CD4-positive, alpha-beta T cell (primary cell): ENCODE data around the gene OTOL1. TPM values are rescaled to one million over a fixed set of nuclear protein-coding genes. Genes with fewer than 3 reads are reported as not detected.

ENCODE experiments used
- ATAC-seq: fragments of 200-7000 bp; cut with Tn5 transposase; one replicate; pipeline ENCODE4 v1.10.0; 2022; ENCODE audit warnings: mild to moderate bottlenecking; ENCODE audit not compliant: poor library complexity
- CTCF ChIA-PET: fragments of 350-600 bp; sonication (Branson Sonifier 250); formaldehyde crosslinking; loops from one replicate; lab custom pipeline; 2021; ENCODE audit warnings: antibody characterized with exemption, inconsistent platforms; lab: Charles Lee
- POLR2A ChIA-PET: fragments of 350-600 bp; sonication (Branson Sonifier 250); formaldehyde crosslinking; loops from one replicate; lab custom pipeline; 2021; ENCODE audit warnings: antibody characterized with exemption, inconsistent platforms; lab: Charles Lee
- DNase-seq, 14 experiments: peaks; one replicate each; pipeline ENCODE4 v3.0.0-alpha.2; 2013 to 2020; ENCODE audit warnings: mixed read lengths in 2 of 14
- H3K27ac ChIP-seq, 2 donors: one replicate each; pipeline versions ENCODE4 v1.5.1 to v1.7.0; 2013; ENCODE audit warnings: low read length in 2 of 2, low read depth in 1 of 2, mild to moderate bottlenecking in 1 of 2
- H3K27me3 ChIP-seq, 2 experiments: 1 replicate in 1 of 2; 2 replicates in 1 of 2; pipeline versions ENCODE4 v1.6.1 to v1.7.0; 2013; ENCODE audit warnings: low read length in 2 of 2, control low read depth in 1 of 2, mild to moderate bottlenecking in 1 of 2, moderate library complexity in 1 of 2; ENCODE audit not compliant: insufficient read depth in 2 of 2, control insufficient read depth in 1 of 2
- H3K36me3 ChIP-seq: one replicate; pipeline ENCODE4 v1.6.1; 2013; ENCODE audit warnings: low read length, control low read depth; ENCODE audit not compliant: insufficient read depth
- H3K4me1 ChIP-seq: one replicate; pipeline ENCODE4 v1.6.1; 2013; ENCODE audit warnings: low read length, control low read depth; ENCODE audit not compliant: insufficient read depth
- H3K4me3 ChIP-seq: one replicate; pipeline ENCODE4 v1.5.1; 2013; ENCODE audit warnings: mild to moderate bottlenecking, low read length, moderate library complexity
- H3K9me3 ChIP-seq, 2 experiments: 1 replicate in 1 of 2; 2 replicates in 1 of 2; pipeline versions ENCODE4 v1.6.1 to v1.7.0; 2013; ENCODE audit warnings: low read length in 2 of 2, mild to moderate bottlenecking in 2 of 2, control low read depth in 1 of 2, moderate library complexity in 1 of 2; ENCODE audit not compliant: control insufficient read depth in 1 of 2, insufficient read depth in 1 of 2
- H3K27ac Mint-ChIP-seq: one replicate; pipeline ENCODE4 v1.8.0; 2020; ENCODE audit warnings: mixed read lengths
- H3K27me3 Mint-ChIP-seq: one replicate; pipeline ENCODE4 v1.8.0; 2021; ENCODE audit warnings: mixed read lengths
- H3K36me3 Mint-ChIP-seq: one replicate; pipeline ENCODE4 v1.8.0; 2021; ENCODE audit warnings: low read depth, mixed read lengths
- H3K4me1 Mint-ChIP-seq: one replicate; pipeline ENCODE4 v1.8.0; 2021; ENCODE audit warnings: low read depth, mixed read lengths
- H3K4me3 Mint-ChIP-seq: one replicate; pipeline ENCODE4 v1.8.0; 2020; ENCODE audit warnings: mild to moderate bottlenecking, mixed read lengths
- H3K9me3 Mint-ChIP-seq: one replicate; pipeline ENCODE4 v1.8.0; 2020; ENCODE audit warnings: mixed read lengths
- intact Hi-C, 2 experiments: fragments of 100-400 bp; cut with DNase I in 1 of 2; cut with micrococcal nuclease in 1 of 2; formaldehyde crosslinking; loops; one replicate each; pipeline versions ENCODE4 v1.15.1 to v1.9.0; 2023 to 2025; cut with DNase I, micrococcal nuclease
- total RNA-seq, 174 experiments: library from RNA in 2 of 174; stranded (reverse) in 2 of 174; gene quantifications; one replicate each; pipeline ENCODE4 v1.2.3 and lab custom pipeline; 2021 to 2026
- TF ChIP-seq, protein P1 (sequence below): fragments of 200-600 bp; IDR thresholded peaks from one replicate; pipeline ENCODE4 v1.8.0; 2022; ENCODE audit warnings: antibody characterized with exemption, mild to moderate bottlenecking

Gene OTOL1
- total RNA-seq, 2 experiments from 2014 or later = not detected

GRCh38 chr3:161454615-161455014 is 42.0 kb upstream of the OTOL1 start:
- no peak for ATAC-seq
- no peaks in the 10 kb centered on the region for H3K36me3 ChIP-seq
- no peak overlapping the region for H3K27ac ChIP-seq
- H3K27me3 ChIP-seq = no peaks in the 10 kb centered on the region
- H3K27me3 Mint-ChIP-seq = peaks cover 2% of the 10 kb centered on the region
- DNase-seq = no peak
- H3K4me3 Mint-ChIP-seq = no peak overlapping the region
- ChIA-PET POLR2A (no interaction called here), CTCF (no interaction called here)
- TF ChIP-seq, protein P1, sequence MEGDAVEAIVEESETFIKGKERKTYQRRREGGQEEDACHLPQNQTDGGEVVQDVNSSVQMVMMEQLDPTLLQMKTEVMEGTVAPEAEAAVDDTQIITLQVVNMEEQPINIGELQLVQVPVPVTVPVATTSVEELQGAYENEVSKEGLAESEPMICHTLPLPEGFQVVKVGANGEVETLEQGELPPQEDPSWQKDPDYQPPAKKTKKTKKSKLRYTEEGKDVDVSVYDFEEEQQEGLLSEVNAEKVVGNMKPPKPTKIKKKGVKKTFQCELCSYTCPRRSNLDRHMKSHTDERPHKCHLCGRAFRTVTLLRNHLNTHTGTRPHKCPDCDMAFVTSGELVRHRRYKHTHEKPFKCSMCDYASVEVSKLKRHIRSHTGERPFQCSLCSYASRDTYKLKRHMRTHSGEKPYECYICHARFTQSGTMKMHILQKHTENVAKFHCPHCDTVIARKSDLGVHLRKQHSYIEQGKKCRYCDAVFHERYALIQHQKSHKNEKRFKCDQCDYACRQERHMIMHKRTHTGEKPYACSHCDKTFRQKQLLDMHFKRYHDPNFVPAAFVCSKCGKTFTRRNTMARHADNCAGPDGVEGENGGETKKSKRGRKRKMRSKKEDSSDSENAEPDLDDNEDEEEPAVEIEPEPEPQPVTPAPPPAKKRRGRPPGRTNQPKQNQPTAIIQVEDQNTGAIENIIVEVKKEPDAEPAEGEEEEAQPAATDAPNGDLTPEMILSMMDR = no peak
- no peaks in the 10 kb centered on the region for H3K4me1 ChIP-seq
- H3K27ac Mint-ChIP-seq = no peak overlapping the region
- H3K36me3 Mint-ChIP-seq = no peaks in the 10 kb centered on the region
- no peaks in the 10 kb centered on the region for H3K9me3 ChIP-seq
- intact Hi-C loops = no loop called here
- no peak overlapping the region for H3K4me3 ChIP-seq
- H3K4me1 Mint-ChIP-seq = no peaks in the 10 kb centered on the region
- H3K9me3 Mint-ChIP-seq = no peaks in the 10 kb centered on the region

- no peaks in the 10 kb centered on the region for H3K4me1 ChIP-seq
- DNase-seq = no peak
- H3K4me3 ChIP-seq = no peak overlapping the region
- Mint-ChIP-seq H3K36me3 (no peaks in the 10 kb centered on the region), H3K9me3 (no peaks in the 10 kb centered on the region), H3K27ac (no peak overlapping the region), H3K27me3 (no peaks in the 10 kb centered on the region), H3K4me3 (no peak overlapping the region), H3K4me1 (no peaks in the 10 kb centered on the region)
- no peaks in the 10 kb centered on the region for H3K36me3 ChIP-seq
- no peak overlapping the region for H3K27ac ChIP-seq
- no peaks in the 10 kb centered on the region for H3K9me3 ChIP-seq
- no peak for ATAC-seq
- CTCF ChIA-PET = interaction anchor here (0.7 kb wide), 1 partner anchor 468 kb away, joined by 3 read pairs; no protein-coding TSS in a partner anchor
- POLR2A ChIA-PET = no interaction called here
- H3K27me3 ChIP-seq = no peaks in the 10 kb centered on the region
- TF ChIP-seq, protein P1 = no peak
- intact Hi-C loops = no loop called here
Observed at GRCh38 chr3:161455962-161456361, 40.6 kb upstream of the OTOL1 start.

DNA sequence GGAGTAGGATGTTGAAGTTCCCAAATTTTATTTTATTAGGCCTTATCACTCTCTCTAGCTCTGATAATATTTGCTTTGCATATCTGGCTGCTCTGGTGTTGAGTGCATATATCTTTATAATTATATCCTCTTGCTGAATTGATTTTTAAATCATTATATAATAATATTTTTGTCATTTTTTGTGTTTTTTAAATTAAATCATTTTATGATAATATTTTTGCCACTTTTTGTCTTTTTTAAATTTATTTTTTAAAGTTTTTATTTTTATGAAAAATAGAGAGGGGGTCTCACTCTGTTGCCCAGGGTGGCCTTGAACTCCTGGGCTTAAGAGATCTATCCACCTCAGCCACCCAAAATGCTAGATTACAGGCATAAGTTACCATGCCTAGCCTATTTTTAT is 34.5 kb upstream of the OTOL1 start:
- no peak overlapping the region for H3K27ac Mint-ChIP-seq
- TF ChIP-seq, protein P1 = no peak
- H3K4me3 Mint-ChIP-seq = no peak overlapping the region
- no peaks in the 10 kb centered on the region for H3K36me3 ChIP-seq
- peaks cover 5% of the 10 kb centered on the region for H3K27me3 Mint-ChIP-seq
- DNase-seq = no peak
- H3K36me3 Mint-ChIP-seq = no peaks in the 10 kb centered on the region
- no peak for ATAC-seq
- ChIA-PET CTCF (no interaction called here), POLR2A (no interaction called here)
- intact Hi-C loops = no loop called here
- H3K27me3 ChIP-seq = no peaks in the 10 kb centered on the region
- no peaks in the 10 kb centered on the region for H3K4me1 ChIP-seq
- no peaks in the 10 kb centered on the region for H3K4me1 Mint-ChIP-seq
- H3K9me3 Mint-ChIP-seq = peaks cover 12% of the 10 kb centered on the region
- H3K4me3 ChIP-seq = no peak overlapping the region
- H3K9me3 ChIP-seq = peaks cover 3 to 6% of the 10 kb centered on the region in 2 experiments
- H3K27ac ChIP-seq = no peak overlapping the region
